Small intestine (tissue), 7 donors: ENCODE data around the gene MYL6. TPM values are rescaled to one million over a fixed set of nuclear protein-coding genes. Genes with fewer than 3 reads are reported as not detected.
A peak's percentile ranks its signal among the peaks of the same experiment; 100 is the strongest.

Source experiments
- DNase-seq, 2 donors: peaks; one replicate each; pipeline versions ENCODE4 v3.0.0 to v3.0.0-alpha.2; 2013
- FAIRE-seq: peaks from 2 replicates; lab custom pipeline; 2012; peaks lifted over from hg19 to GRCh38; lab: Jason Lieb, UNC
- H3K27ac ChIP-seq, 3 donors: one replicate each; pipeline ENCODE4 v1.5.1; 2013; ENCODE audit warnings: low read length in 2 of 3, mild to moderate bottlenecking in 2 of 3, control low read depth in 1 of 3, inconsistent platforms in 1 of 3, low read depth in 1 of 3, moderate library complexity in 1 of 3
- H3K27me3 ChIP-seq, 3 donors: one replicate each; pipeline ENCODE4 v1.6.1; 2013; ENCODE audit warnings: low read length in 3 of 3, inconsistent platforms in 1 of 3; ENCODE audit not compliant: control insufficient read depth in 3 of 3, insufficient read depth in 3 of 3
- H3K36me3 ChIP-seq, 3 donors: one replicate each; pipeline ENCODE4 v1.6.1; 2013; ENCODE audit warnings: low read length in 3 of 3, inconsistent platforms in 1 of 3, low read depth in 1 of 3, mild to moderate bottlenecking in 1 of 3, moderate library complexity in 1 of 3; ENCODE audit not compliant: control insufficient read depth in 3 of 3, insufficient read depth in 2 of 3
- H3K4me1 ChIP-seq, 3 donors: one replicate each; pipeline ENCODE4 v1.6.1; 2013; ENCODE audit warnings: low read length in 2 of 3, inconsistent platforms in 1 of 3, low read depth in 1 of 3, mild to moderate bottlenecking in 1 of 3, moderate library complexity in 1 of 3; ENCODE audit not compliant: control insufficient read depth in 3 of 3, insufficient read depth in 2 of 3
- H3K4me3 ChIP-seq, 3 donors: one replicate each; pipeline ENCODE4 v1.5.1; 2013; ENCODE audit warnings: low read length in 3 of 3, control low read depth in 1 of 3, inconsistent platforms in 1 of 3, low read depth in 1 of 3, mild to moderate bottlenecking in 1 of 3, moderate library complexity in 1 of 3
- H3K9me3 ChIP-seq, 2 donors: one replicate each; pipeline ENCODE4 v1.6.1; 2013; ENCODE audit warnings: low read depth in 1 of 2, low read length in 1 of 2; ENCODE audit not compliant: control insufficient read depth in 2 of 2, insufficient read depth in 1 of 2
- WGBS, 3 donors: extraction: QIAGEN DNeasy Blood & Tissue Kit; methylation state at CpG; one replicate each; pipeline ENCODE4 v1.1.7; 2013; 5-methylcytosine and 5-hydroxymethylcytosine counted together
- polyA plus RNA-seq, 4 donors: library from polyadenylated mRNA; stranded (reverse) in 3 of 4; unstranded in 1 of 4; fragments of 200-250 nt in 3 of 4; fragments of 120-200 nt in 1 of 4; gene quantifications; one replicate each; pipeline versions ENCODE4 v1.2.1 to v1.2.3, GENCODE V29; 2013
- donor health status: healthy with polysubstance abuse.
- donor health status: control.
- donor health status: control.
- donor health status: Bipolar disorder and iron deficiency.
- donor health status: healthy.

The MYL6 gene
- polyA plus RNA-seq, 4 donors, result 1,147 to 4,316 (median 2,966) TPM

GRCh38 chr12:56124133-56124532 lies 34.0 kb upstream of the MYL6 start:
- FAIRE-seq (no peak), DNase-seq (no peak)
- Histone ChIP-seq H3K27ac (no peak overlapping the region), H3K4me1 (peaks cover 0 to 33% (median under 1%) of the 10 kb centered on the region in 3 donors), H3K4me3 (no peak overlapping the region), H3K9me3 (no peaks in the 10 kb centered on the region), H3K27me3 (no peaks in the 10 kb centered on the region), H3K36me3 (peaks cover 0 to 25% (median 5%) of the 10 kb centered on the region in 3 donors)
- 73 to 75% (median 73%) methylated on average over 4 of the region's 4 CpGs for WGBS, 3 donors

- FAIRE-seq (no peak), DNase-seq (peak in 1 of 2 donors; percentile 26)
- peaks cover 0 to 32% (median 0%) of the 10 kb centered on the region in 3 donors for H3K4me1 ChIP-seq
- peaks cover 0 to 26% (median 0%) of the 10 kb centered on the region in 3 donors for H3K36me3 ChIP-seq
- H3K27me3 ChIP-seq, result no peaks in the 10 kb centered on the region
- H3K9me3 ChIP-seq, result no peaks in the 10 kb centered on the region
- H3K4me3 ChIP-seq, result no peak overlapping the region
- H3K27ac ChIP-seq, result peak overlapping the region; percentile 62 to 93 (median 85)
- 32 to 45% (median 44%) methylated on average over 3 of the region's 3 CpGs for WGBS, 3 donors
Observed at GRCh38 chr12:56126732-56127239, 31.4 kb upstream of the MYL6 start.

GRCh38 chr12:56127485-56127887 lies 30.7 kb upstream of the MYL6 start:
- FAIRE-seq, result no peak
- Histone ChIP-seq H3K27ac (peak overlapping the region; percentile 62 to 93 (median 83)), H3K4me1 (peaks cover 0 to 32% (median 0%) of the 10 kb centered on the region in 3 donors)

DNA sequence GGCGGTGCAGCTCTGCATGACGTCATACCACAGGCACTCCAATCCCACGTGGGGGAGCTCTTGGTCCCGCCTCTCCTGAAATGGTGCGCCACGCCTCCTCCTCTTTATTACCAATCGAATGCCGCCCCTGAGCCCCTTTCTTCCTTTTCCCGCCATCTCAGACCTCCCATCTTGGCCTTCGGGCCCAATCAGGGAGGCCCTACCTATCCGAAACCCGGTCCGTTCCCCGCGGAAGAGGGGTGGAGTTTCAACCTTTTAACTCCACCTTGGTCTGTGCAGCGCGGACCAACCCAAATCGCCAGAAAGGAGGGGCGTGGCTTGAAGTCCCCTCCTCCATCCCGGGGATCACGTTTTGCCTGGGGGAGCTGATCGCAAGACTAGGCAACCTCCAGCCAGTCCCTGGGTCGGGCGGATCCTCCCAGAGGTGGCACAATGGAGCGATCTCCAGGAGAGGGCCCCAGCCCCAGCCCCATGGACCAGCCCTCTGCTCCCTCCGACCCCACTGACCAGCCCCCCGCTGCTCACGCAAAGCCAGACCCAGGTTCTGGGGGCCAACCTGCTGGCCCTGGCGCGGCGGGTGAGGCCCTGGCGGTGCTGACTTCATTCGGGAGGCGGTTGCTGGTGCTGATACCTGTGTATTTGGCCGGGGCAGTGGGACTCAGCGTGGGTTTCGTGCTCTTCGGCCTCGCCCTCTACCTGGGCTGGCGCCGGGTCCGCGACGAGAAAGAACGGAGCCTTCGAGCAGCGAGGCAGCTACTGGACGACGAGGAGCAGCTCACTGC lies 30.1 kb upstream of the MYL6 start, which contains the start of gene ESYT1:
Gene ESYT1 (plus strand): TSS at position 380 of the 782 bp plus-strand sequence. CDS start 53 bp downstream, at position 433.
- 0 to 1% (median 0%) methylated on average over 46 to 49 of the region's 49 CpGs for WGBS, 3 donors
- Histone ChIP-seq H3K4me3 (peak within 1 kb of the TSS; percentile 76 to 94 (median 85)), H3K27ac (peak within 1 kb of the TSS; percentile 71 to 93 (median 83)), H3K27me3 (no peaks in the 10 kb centered on the region), H3K9me3 (no peaks in the 10 kb centered on the region), H3K4me1 (peaks cover 0 to 32% (median 0%) of the 10 kb centered on the region in 3 donors), H3K36me3 (peaks cover 2 to 30% (median 4%) of the 10 kb centered on the region in 3 donors)
- peak; percentile 61 for FAIRE-seq
- peak; percentile 99 to 100 for DNase-seq

More at GRCh38 chr12:56127485-56127887, 30.7 kb upstream of the MYL6 start:
- Histone ChIP-seq H3K9me3 (no peaks in the 10 kb centered on the region), H3K4me3 (peak overlapping the region in 2 of 3 donors; percentile 14 to 94), H3K27me3 (no peaks in the 10 kb centered on the region), H3K36me3 (peaks cover 2 to 28% (median 2%) of the 10 kb centered on the region in 3 donors)
- no peak for DNase-seq
- 0 to 3% (median 1%) methylated on average over 8 of the region's 8 CpGs for WGBS, 3 donors

- no peaks in the 10 kb centered on the region for H3K9me3 ChIP-seq
Observed at GRCh38 chr12:56128670-56129205, 29.4 kb upstream of the MYL6 start.

DNA sequence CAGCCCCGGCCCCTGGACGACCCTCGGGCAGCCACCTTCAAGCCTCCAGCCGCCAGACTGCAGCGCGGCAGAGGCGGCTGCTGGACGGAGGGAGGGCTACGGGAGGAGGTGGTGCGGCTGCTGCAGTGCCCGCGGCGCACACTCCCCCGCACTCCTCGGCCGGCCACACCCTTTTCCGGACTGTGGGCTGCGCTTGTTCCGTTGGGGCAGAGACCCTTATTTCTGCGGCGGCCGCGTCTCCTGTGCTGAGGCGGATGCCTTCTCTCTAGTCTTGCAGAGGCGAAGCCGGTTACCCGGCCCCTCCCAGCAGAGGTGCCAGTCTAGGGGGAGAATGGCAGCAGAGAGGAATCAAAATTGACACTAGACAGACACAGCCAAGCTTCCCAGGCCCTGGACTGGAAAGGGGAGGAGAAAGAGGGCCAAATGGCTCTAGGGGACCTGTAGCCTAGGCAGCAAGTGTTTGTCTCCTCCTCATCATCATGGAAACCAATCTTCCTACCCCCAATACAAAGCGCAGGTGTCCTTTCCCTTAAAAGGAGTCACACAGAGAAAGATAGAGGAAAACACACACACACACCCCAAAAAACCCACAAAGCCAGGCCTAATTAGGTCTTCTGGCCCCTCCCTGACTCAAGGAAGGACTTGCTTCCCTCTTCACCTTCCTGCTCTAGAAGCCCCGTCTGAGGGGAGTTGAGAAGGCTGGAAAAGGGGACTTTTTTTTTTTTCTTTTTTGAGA lies 28.8 kb upstream of the MYL6 start:
- 2 to 3% (median 3%) methylated on average over 27 to 29 of the region's 29 CpGs for WGBS, 3 donors
- Histone ChIP-seq H3K36me3 (peaks cover 2 to 41% (median 6%) of the 10 kb centered on the region in 3 donors), H3K4me1 (peaks cover 0 to 32% (median 0%) of the 10 kb centered on the region in 3 donors), H3K4me3 (peak overlapping the region; percentile 76 to 94 (median 85)), H3K27me3 (no peaks in the 10 kb centered on the region), H3K27ac (peak overlapping the region; percentile 71 to 93 (median 79)), H3K9me3 (no peaks in the 10 kb centered on the region)
- no peak for FAIRE-seq
- DNase-seq, result peak; percentile 60 to 68

More at GRCh38 chr12:56128670-56129205, 29.4 kb upstream of the MYL6 start:
- peaks cover 0 to 32% (median 0%) of the 10 kb centered on the region in 3 donors for H3K4me1 ChIP-seq
- WGBS, 3 donors, result 0 to 1% (median 0%) methylated on average over 20 of the region's 20 CpGs
- H3K36me3 ChIP-seq, result peaks cover 2 to 36% (median 6%) of the 10 kb centered on the region in 3 donors
- FAIRE-seq (no peak), DNase-seq (no peak)
- H3K4me3 ChIP-seq, result peak overlapping the region; percentile 76 to 94 (median 85)
- H3K27ac ChIP-seq, result peak overlapping the region; percentile 71 to 93 (median 79)
- H3K27me3 ChIP-seq, result no peaks in the 10 kb centered on the region

DNA sequence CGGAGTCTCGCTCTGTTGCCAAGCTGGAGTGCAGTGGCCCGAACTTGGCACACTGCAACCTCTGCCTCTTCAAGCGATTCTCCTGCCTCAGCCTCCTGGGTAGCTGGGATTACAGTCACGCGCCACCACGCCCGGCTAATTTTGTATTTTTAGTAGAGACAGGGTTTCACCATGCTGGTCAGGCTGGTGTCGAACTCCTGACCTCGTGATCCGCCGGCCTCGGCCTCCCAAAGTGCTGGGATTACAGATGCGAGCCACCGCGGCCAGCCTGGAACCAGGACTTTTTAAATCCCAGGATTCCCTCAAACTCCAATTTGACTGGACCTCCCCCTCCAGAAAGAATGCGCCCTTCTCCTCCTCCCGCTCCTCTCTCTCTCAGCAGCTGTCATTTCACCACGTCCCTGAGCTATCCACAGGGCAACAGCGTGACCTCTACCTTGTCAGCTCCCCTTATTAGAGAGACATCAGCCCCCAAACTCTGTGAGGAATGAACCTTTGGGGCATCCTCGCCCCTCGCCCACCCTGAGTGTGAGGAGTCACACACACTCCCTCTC lies 28.1 kb upstream of the MYL6 start:
- H3K27me3 ChIP-seq, result no peaks in the 10 kb centered on the region
- WGBS, 3 donors, result 60 to 83% (median 79%) methylated on average over 22 of the region's 22 CpGs
- FAIRE-seq (no peak), DNase-seq (no peak)
- peaks cover 0 to 32% (median 0%) of the 10 kb centered on the region in 3 donors for H3K4me1 ChIP-seq
- H3K36me3 ChIP-seq, result peaks cover 2 to 45% (median 6%) of the 10 kb centered on the region in 3 donors
- peak overlapping the region in 2 of 3 donors; percentile 85 to 94 for H3K4me3 ChIP-seq
- H3K9me3 ChIP-seq, result no peaks in the 10 kb centered on the region
- peak overlapping the region in 2 of 3 donors; percentile 28 to 79 for H3K27ac ChIP-seq
